K562 (cell line): ENCODE data around the gene TFAP2A. TPM values are rescaled to one million over a fixed set of nuclear protein-coding genes. Genes with fewer than 3 reads are reported as not detected.

ENCODE experiments used
- BHLHE40 ChIP-seq: IDR thresholded peaks from 2 replicates; pipeline ENCODE4 v1.6.1; 2011; ENCODE audit warnings: low read length, improper control_type of control experiment
- CBX2 ChIP-seq: fragments of 200-600 bp; sonication (generic); IDR thresholded peaks from one replicate; pipeline ENCODE4 v1.6.1; 2012; ENCODE audit warnings: mild to moderate bottlenecking, low read length, inconsistent platforms; ENCODE audit not compliant: insufficient read depth, poor library complexity, severe bottlenecking
- CTCF ChIP-seq, 3 experiments: IDR thresholded peaks in 2 of 3; conservative IDR thresholded peaks in 1 of 3; 2 replicates each; pipeline ENCODE4 v1.5.1; 2011 to 2012; ENCODE audit warnings: low read length in 3 of 3, mild to moderate bottlenecking in 3 of 3, control low read depth in 2 of 3, improper control_type of control experiment in 1 of 3, inconsistent platforms in 1 of 3, low read depth in 1 of 3, mixed read lengths in 1 of 3, moderate library complexity in 1 of 3; ENCODE audit not compliant: insufficient read depth in 2 of 3
- HNRNPLL ChIP-seq: fragments of 200-400 bp; formaldehyde crosslinking; IDR thresholded peaks from 2 replicates; pipeline ENCODE4 v1.6.1; 2017; ENCODE audit warnings: low read length, low read depth, mild to moderate bottlenecking; ENCODE audit not compliant: poor library complexity, severe bottlenecking
- ZNF184 ChIP-seq: sonication (generic); formaldehyde crosslinking; IDR thresholded peaks from 2 replicates; pipeline ENCODE4 v1.5.0; 2020; ENCODE audit warnings: missing genetic modification reagents
- ZNF253 ChIP-seq: fragments of 250-450 bp; sonication (Bioruptor Pico); conservative IDR thresholded peaks from 2 replicates; pipeline ENCODE4 v1.6.1; 2021; ENCODE audit warnings: mild to moderate bottlenecking
- ZNF263 ChIP-seq: sonication (generic); formaldehyde crosslinking; IDR thresholded peaks from 2 replicates; pipeline ENCODE4 v1.8.0; 2022; ENCODE audit warnings: mild to moderate bottlenecking, missing genetic modification reagents, borderline replicate concordance
- ZNF830 ChIP-seq: fragments of 250-450 bp; sonication (Bioruptor Pico); IDR thresholded peaks from 2 replicates; pipeline ENCODE4 v1.5.0; 2021; ENCODE audit warnings: mild to moderate bottlenecking
- polyA plus RNA-seq, 8 experiments: library from polyadenylated mRNA; depleted of rRNA in 4 of 8; stranded (reverse) in 5 of 8; unstranded in 3 of 8; fragments of >200 nt; fragmentation: Nextera tagmentation in 2 of 8; fragmentation: Illumina TruSeq in 1 of 8; extraction: Ambion mirVana in 2 of 8; extraction: Trizol in 1 of 8; gene quantifications; 2 replicates each; pipeline versions ENCODE4 v1.2.1 to v1.2.3, GENCODE V29; 2011 to 2014; ENCODE audit warnings: inconsistent platforms in 1 of 8, missing spikeins in 1 of 8
- total RNA-seq, 7 experiments: library from RNA; depleted of rRNA in 6 of 7; stranded (reverse); fragments of >200 nt in 6 of 7; fragmentation: Illumina TruSeq in 2 of 7; extraction: Trizol in 2 of 7; gene quantifications; 2 replicates each; pipeline versions ENCODE4 v1.2.1 to v1.2.3, GENCODE V29; 2011 to 2021; ENCODE audit warnings: low replicate concordance in 1 of 7
- TF ChIP-seq, protein P1 (sequence below): fragments of 200-600 bp; sonication (generic); IDR thresholded peaks from one replicate; pipeline ENCODE4 v1.6.1; 2012; ENCODE audit warnings: mild to moderate bottlenecking, low read depth, low read length, inconsistent platforms

The TFAP2A gene
- total and polyA plus RNA-seq, 9 of the 15 experiments (the other 6 are each of a cell fraction or from before 2014, with no cell fraction given), result 0.14 to 0.53 (median 0.19) TPM; not detected in 1

DNA sequence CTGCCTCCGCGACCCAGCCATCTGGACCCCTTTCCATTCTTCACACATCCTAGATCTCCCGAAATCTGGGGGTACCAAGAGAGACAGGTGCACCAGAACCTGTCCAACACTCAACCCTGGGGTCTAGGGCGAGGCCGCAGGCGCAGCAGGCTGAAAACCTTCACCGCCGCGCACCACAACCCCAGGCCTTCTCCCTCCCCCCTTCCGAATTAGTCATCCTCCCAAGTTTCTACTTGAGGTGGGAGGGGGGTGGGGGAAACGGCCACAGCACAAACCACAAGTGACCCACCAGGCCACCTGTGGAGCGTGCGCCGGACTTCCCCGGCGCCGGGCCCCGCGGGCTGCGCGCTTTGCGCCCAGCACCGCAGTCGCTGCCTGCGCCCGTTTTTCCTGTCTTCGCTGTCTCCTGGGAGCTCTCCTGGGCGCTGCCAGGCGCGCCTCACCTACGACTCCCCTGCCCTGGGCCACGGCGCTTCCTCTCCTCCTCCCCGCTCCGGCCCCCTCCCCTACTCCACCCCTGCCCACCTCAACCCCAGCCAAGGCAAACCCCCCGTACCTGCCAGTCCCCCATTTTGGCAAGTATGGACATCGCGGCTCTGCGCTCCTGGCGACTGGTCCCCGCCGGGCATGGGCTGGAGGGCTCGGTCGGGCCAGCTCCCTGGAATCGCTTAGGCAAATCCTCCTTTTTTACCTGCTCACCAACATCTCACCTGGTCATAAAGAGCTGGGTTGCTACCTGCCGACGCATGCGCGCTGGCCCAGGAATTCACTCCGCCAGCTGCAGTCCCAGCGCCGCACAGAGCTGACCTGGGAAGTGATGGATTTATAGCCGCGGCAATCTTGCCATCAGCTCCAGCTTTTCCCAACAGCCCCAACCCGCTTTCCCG is 4.2 kb upstream of the TFAP2A start (continued):
- TF ChIP-seq, protein P1, sequence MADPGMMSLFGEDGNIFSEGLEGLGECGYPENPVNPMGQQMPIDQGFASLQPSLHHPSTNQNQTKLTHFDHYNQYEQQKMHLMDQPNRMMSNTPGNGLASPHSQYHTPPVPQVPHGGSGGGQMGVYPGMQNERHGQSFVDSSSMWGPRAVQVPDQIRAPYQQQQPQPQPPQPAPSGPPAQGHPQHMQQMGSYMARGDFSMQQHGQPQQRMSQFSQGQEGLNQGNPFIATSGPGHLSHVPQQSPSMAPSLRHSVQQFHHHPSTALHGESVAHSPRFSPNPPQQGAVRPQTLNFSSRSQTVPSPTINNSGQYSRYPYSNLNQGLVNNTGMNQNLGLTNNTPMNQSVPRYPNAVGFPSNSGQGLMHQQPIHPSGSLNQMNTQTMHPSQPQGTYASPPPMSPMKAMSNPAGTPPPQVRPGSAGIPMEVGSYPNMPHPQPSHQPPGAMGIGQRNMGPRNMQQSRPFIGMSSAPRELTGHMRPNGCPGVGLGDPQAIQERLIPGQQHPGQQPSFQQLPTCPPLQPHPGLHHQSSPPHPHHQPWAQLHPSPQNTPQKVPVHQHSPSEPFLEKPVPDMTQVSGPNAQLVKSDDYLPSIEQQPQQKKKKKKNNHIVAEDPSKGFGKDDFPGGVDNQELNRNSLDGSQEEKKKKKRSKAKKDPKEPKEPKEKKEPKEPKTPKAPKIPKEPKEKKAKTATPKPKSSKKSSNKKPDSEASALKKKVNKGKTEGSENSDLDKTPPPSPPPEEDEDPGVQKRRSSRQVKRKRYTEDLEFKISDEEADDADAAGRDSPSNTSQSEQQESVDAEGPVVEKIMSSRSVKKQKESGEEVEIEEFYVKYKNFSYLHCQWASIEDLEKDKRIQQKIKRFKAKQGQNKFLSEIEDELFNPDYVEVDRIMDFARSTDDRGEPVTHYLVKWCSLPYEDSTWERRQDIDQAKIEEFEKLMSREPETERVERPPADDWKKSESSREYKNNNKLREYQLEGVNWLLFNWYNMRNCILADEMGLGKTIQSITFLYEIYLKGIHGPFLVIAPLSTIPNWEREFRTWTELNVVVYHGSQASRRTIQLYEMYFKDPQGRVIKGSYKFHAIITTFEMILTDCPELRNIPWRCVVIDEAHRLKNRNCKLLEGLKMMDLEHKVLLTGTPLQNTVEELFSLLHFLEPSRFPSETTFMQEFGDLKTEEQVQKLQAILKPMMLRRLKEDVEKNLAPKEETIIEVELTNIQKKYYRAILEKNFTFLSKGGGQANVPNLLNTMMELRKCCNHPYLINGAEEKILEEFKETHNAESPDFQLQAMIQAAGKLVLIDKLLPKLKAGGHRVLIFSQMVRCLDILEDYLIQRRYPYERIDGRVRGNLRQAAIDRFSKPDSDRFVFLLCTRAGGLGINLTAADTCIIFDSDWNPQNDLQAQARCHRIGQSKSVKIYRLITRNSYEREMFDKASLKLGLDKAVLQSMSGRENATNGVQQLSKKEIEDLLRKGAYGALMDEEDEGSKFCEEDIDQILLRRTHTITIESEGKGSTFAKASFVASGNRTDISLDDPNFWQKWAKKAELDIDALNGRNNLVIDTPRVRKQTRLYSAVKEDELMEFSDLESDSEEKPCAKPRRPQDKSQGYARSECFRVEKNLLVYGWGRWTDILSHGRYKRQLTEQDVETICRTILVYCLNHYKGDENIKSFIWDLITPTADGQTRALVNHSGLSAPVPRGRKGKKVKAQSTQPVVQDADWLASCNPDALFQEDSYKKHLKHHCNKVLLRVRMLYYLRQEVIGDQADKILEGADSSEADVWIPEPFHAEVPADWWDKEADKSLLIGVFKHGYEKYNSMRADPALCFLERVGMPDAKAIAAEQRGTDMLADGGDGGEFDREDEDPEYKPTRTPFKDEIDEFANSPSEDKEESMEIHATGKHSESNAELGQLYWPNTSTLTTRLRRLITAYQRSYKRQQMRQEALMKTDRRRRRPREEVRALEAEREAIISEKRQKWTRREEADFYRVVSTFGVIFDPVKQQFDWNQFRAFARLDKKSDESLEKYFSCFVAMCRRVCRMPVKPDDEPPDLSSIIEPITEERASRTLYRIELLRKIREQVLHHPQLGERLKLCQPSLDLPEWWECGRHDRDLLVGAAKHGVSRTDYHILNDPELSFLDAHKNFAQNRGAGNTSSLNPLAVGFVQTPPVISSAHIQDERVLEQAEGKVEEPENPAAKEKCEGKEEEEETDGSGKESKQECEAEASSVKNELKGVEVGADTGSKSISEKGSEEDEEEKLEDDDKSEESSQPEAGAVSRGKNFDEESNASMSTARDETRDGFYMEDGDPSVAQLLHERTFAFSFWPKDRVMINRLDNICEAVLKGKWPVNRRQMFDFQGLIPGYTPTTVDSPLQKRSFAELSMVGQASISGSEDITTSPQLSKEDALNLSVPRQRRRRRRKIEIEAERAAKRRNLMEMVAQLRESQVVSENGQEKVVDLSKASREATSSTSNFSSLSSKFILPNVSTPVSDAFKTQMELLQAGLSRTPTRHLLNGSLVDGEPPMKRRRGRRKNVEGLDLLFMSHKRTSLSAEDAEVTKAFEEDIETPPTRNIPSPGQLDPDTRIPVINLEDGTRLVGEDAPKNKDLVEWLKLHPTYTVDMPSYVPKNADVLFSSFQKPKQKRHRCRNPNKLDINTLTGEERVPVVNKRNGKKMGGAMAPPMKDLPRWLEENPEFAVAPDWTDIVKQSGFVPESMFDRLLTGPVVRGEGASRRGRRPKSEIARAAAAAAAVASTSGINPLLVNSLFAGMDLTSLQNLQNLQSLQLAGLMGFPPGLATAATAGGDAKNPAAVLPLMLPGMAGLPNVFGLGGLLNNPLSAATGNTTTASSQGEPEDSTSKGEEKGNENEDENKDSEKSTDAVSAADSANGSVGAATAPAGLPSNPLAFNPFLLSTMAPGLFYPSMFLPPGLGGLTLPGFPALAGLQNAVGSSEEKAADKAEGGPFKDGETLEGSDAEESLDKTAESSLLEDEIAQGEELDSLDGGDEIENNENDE, result no peak
- no peak for TF ChIP-seq ZNF184 (CRISPR knock-in tag)
- 0 out of 2 replicates have a peak, but pooled peaks have one; percentile 29 for TF ChIP-seq BHLHE40
- no peak for TF ChIP-seq ZNF830
- no peak for TF ChIP-seq CBX2
- TF ChIP-seq HNRNPLL, result peak; percentile 96
- no peak for TF ChIP-seq CTCF (IDR thresholded peaks at IDR 0.05 in 2 of 3, conservative IDR thresholded peaks at IDR 0.05 in 1 of 3; ENCODE audit: insufficient read depth in 2 of 3, low read depth in 1 of 3, low read length in 3 of 3)
- no peak for TF ChIP-seq ZNF253 (CRISPR knock-in tag)
- no peak for TF ChIP-seq ZNF263 (CRISPR knock-in tag)
